OCI-LY3 (cell line): ENCODE results near the gene ZHX3.

Experiments
- H2AFZ ChIP-seq: fragments of 200-600, 300-600 bp; shearing (Covaris generic); 2 replicates; pipeline ENCODE4 v1.6.0; 2014; ENCODE audit warnings: antibody characterized with exemption, low read depth, low read length
- H3K27ac ChIP-seq: fragments of 200-600, 300-600 bp; sonication (generic); 2 replicates; pipeline ENCODE4 v1.5.1; 2014; ENCODE audit warnings: mild to moderate bottlenecking, low read length, moderate library complexity, mixed read lengths
- H3K27me3 ChIP-seq: fragments of 200-600, 300-600 bp; sonication (generic); 2 replicates; pipeline ENCODE4 v1.6.1; 2014; ENCODE audit warnings: low read depth, low read length, mixed read lengths
- H3K36me3 ChIP-seq: fragments of 200-600, 300-600 bp; sonication (generic); replicated peaks from 2 replicates; pipeline ENCODE3; 2014; ENCODE audit warnings: low read depth, low read length, mixed read lengths
- H3K4me1 ChIP-seq: fragments of 300-600, 200-600 bp; sonication (generic); 2 replicates; pipeline ENCODE4 v1.6.1; 2014; ENCODE audit warnings: low read length, mixed read lengths
- H3K4me2 ChIP-seq: fragments of 200-600, 300-600 bp; sonication (generic); 2 replicates; pipeline ENCODE4 v1.6.1; 2014; ENCODE audit warnings: low read length, mixed read lengths
- H3K4me3 ChIP-seq: fragments of 300-600, 200-600 bp; sonication (generic); 2 replicates; pipeline ENCODE4 v1.5.1; 2014; ENCODE audit warnings: antibody characterized with exemption, mild to moderate bottlenecking, low read length, moderate library complexity
- H3K79me2 ChIP-seq: fragments of 300-600, 200-600 bp; shearing (Covaris generic); 2 replicates; pipeline ENCODE4 v1.6.1; 2014; ENCODE audit warnings: mild to moderate bottlenecking, low read length, mixed read lengths
- H3K9ac ChIP-seq: fragments of 300-600, 200-600 bp; shearing (Covaris generic); 2 replicates; pipeline ENCODE4 v1.6.0; 2014; ENCODE audit warnings: mild to moderate bottlenecking, low read length, moderate library complexity
- H3K9me3 ChIP-seq: fragments of 200-600, 300-600 bp; shearing (Covaris generic); 2 replicates; pipeline ENCODE4 v1.6.1; 2014; ENCODE audit warnings: low read length, mixed read lengths; ENCODE audit not compliant: insufficient read depth
- H4K20me1 ChIP-seq: fragments of 200-600, 300-600 bp; sonication (generic); 2 replicates; pipeline ENCODE4 v1.6.1; 2016; ENCODE audit warnings: low read length, mixed read lengths; ENCODE audit not compliant: insufficient read depth
- EZH2phosphoT487 ChIP-seq: fragments of 200-600 bp; shearing (Covaris generic); IDR thresholded peaks from 2 replicates; pipeline ENCODE4 v1.6.1; 2018; ENCODE audit warnings: antibody characterized with exemption, mixed run types, low read depth
- TF ChIP-seq, protein P1 (sequence below): fragments of 200-600, 300-600 bp; sonication (generic); IDR thresholded peaks from 2 replicates; pipeline ENCODE4 v1.5.1; 2014; ENCODE audit warnings: antibody characterized with exemption, low read length, low read depth

The ZHX3 gene

DNA sequence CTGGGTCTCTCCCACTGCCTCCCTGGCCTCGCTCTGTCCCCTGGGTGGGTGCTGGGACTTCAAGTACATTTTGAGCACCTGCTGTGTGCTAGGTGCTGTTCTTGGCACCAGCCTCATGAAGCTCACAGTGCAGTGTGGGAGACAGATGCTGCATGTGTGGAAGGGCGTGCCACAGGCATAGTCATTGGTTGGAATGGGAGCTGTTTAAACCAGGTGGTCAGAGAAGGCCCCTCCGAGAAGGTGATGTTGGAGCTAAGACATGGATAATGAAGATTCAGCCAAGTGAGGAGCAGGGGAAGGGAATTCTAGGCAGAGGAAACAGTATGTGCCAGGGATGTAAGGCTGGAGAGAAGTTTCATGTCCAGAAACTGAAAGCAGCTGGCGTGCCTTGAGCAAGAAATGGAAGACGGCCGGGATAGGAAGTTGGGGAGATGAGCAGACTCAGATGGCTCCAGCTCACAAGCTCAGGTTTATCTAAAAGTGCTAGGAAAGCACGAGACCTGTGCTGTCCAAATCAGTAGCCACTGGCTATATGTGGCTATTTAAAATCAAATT is 33.0 kb upstream of the ZHX3 start:
- Histone ChIP-seq H3K27me3 (peaks cover 5% of the 10 kb centered on the region; the same call in 1 of the 2 replicates), H2AFZ (no peak overlapping the region), H3K79me2 (no peaks in the 10 kb centered on the region), H3K4me1 (no peaks in the 10 kb centered on the region), H3K4me2 (no peak overlapping the region), H3K9ac (no peak overlapping the region), H3K9me3 (no peaks in the 10 kb centered on the region), H3K36me3 (no peaks in the 10 kb centered on the region), H3K27ac (no peak overlapping the region), H4K20me1 (no peaks in the 10 kb centered on the region), H3K4me3 (no peak overlapping the region)
- no peak for TF ChIP-seq EZH2phosphoT487
- TF ChIP-seq, protein P1, sequence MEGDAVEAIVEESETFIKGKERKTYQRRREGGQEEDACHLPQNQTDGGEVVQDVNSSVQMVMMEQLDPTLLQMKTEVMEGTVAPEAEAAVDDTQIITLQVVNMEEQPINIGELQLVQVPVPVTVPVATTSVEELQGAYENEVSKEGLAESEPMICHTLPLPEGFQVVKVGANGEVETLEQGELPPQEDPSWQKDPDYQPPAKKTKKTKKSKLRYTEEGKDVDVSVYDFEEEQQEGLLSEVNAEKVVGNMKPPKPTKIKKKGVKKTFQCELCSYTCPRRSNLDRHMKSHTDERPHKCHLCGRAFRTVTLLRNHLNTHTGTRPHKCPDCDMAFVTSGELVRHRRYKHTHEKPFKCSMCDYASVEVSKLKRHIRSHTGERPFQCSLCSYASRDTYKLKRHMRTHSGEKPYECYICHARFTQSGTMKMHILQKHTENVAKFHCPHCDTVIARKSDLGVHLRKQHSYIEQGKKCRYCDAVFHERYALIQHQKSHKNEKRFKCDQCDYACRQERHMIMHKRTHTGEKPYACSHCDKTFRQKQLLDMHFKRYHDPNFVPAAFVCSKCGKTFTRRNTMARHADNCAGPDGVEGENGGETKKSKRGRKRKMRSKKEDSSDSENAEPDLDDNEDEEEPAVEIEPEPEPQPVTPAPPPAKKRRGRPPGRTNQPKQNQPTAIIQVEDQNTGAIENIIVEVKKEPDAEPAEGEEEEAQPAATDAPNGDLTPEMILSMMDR = no peak

DNA sequence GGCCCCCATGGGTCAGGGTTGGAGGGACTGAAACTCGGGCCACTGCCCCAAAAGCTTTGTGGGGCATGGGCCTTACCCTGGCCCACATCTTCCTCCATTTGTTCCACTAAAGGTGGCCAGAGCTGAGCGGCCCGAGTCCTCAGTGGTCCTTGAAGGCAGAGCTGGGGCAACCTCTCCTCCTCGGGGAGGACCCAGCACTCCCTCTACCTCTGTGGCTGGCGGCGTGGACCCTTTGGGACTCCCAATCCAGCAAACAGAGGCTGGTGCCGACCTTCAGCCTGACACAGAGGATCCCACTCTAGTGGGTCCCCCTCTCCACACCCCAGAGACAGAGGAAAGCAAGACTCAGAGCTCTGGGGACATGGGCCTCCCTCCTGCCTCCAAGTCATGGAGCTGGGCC is 32.4 kb upstream of the ZHX3 start:
- Histone ChIP-seq H3K4me1 (no peaks in the 10 kb centered on the region), H3K27me3 (peaks cover 5% of the 10 kb centered on the region; the same call in 1 of the 2 replicates), H2AFZ (no peak overlapping the region), H3K4me2 (no peak overlapping the region), H4K20me1 (no peaks in the 10 kb centered on the region), H3K36me3 (no peaks in the 10 kb centered on the region), H3K9ac (no peak overlapping the region), H3K79me2 (no peaks in the 10 kb centered on the region), H3K9me3 (no peaks in the 10 kb centered on the region), H3K4me3 (no peak overlapping the region), H3K27ac (no peak overlapping the region)
- TF ChIP-seq, protein P1 = no peak
- TF ChIP-seq EZH2phosphoT487 = no peak

DNA sequence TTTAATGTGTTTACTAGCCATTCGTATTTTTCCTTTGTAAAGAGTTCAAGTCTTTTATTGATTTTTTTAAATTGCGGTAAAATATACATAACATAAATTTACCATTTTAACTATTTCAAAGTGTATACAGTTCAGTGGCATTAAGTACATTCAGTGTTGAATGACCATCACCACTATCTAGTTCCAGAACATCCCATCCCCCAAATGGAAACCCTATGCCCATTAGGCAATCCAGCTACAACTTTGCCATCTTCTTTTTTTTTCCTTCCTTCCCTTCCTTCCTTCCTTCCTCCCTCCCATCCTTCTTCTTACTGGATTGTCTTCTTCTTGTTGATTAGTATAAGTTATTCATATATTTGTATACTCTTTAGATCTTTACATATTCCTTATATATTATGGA is 31.7 kb upstream of the ZHX3 start:
- TF ChIP-seq EZH2phosphoT487 = no peak
- TF ChIP-seq, protein P1 = no peak
- Histone ChIP-seq H3K4me2 (no peak overlapping the region), H3K4me1 (no peaks in the 10 kb centered on the region), H3K36me3 (no peaks in the 10 kb centered on the region), H2AFZ (no peak overlapping the region), H3K4me3 (no peak overlapping the region), H3K9ac (no peak overlapping the region), H3K27ac (no peak overlapping the region), H3K9me3 (no peaks in the 10 kb centered on the region), H3K79me2 (no peaks in the 10 kb centered on the region), H4K20me1 (no peaks in the 10 kb centered on the region), H3K27me3 (peaks cover 5% of the 10 kb centered on the region; the same call in 1 of the 2 replicates)

DNA sequence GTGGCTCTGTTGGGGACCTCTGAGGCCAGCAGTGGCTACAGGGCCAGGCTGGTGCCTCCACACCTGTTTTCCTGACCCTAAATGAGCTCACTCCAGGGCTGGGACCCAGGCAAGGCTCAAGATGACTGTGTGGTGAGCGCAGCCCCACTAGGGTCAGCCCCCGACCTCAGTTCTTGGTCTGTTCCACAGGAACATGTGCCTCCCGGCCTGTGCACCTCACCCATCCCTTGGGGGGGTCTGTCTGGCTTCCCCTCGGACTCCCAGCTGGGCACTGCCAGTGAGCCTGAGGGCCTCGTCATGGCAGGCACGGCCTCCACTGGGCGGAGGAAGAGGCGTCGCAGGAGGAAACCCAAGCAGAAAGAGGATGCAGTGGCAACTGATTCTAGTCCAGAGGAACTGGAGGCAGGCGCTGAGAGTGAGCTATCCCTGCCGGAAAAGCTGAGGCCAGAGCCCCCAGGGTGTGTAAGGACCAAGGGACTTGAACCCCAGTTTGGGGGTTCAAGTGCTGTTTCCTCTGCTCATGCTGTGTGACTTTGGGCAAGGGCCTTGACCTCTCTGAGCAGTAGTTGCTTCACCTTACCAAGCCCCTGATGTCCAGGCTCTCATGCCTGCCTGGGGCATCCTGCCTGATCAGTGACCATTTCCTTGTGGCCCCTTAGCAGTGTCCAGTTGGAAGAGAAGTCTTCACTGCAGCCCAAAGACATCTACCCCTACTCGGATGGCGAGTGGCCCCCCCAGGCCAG is 31.1 kb upstream of the ZHX3 start:
- Histone ChIP-seq H3K27me3 (peaks cover 5% of the 10 kb centered on the region; the same call in 1 of the 2 replicates), H4K20me1 (no peaks in the 10 kb centered on the region), H3K36me3 (no peaks in the 10 kb centered on the region), H3K9me3 (no peaks in the 10 kb centered on the region), H3K9ac (no peak overlapping the region), H3K4me2 (no peak overlapping the region), H2AFZ (no peak overlapping the region), H3K4me1 (no peaks in the 10 kb centered on the region), H3K4me3 (no peak overlapping the region), H3K27ac (no peak overlapping the region), H3K79me2 (no peaks in the 10 kb centered on the region)
- TF ChIP-seq EZH2phosphoT487 = no peak
- TF ChIP-seq, protein P1 = no peak
